Liver (tissue), 9 donors: Measurements from ENCODE around the gene RAB3C. TPM values are rescaled to one million over a fixed set of nuclear protein-coding genes. Genes with fewer than 3 reads are reported as not detected.
A peak's percentile ranks its signal among the peaks of the same experiment; 100 is the strongest.

Experiments used
- DNase-seq: peaks from one replicate; pipeline ENCODE4 v3.0.0-alpha.2; 2017; ENCODE audit warnings: low spot score
- H3K27ac ChIP-seq, 2 donors: one replicate each; pipeline ENCODE4 v1.7.0; 2013; ENCODE audit warnings: inconsistent platforms in 2 of 2, low read length in 2 of 2, control low read depth in 1 of 2, low read depth in 1 of 2, mild to moderate bottlenecking in 1 of 2
- H3K27me3 ChIP-seq, 4 donors: one replicate each; pipeline versions ENCODE4 v1.6.1 to v1.7.0; 2013; ENCODE audit warnings: low read length in 3 of 4, inconsistent platforms in 1 of 4, mild to moderate bottlenecking in 1 of 4, moderate library complexity in 1 of 4; ENCODE audit not compliant: control insufficient read depth in 4 of 4, insufficient read depth in 4 of 4
- H3K36me3 ChIP-seq, 4 donors: one replicate each; pipeline versions ENCODE4 v1.6.1 to v1.7.0; 2013; ENCODE audit warnings: low read length in 3 of 4, mild to moderate bottlenecking in 3 of 4, low read depth in 1 of 4, moderate library complexity in 1 of 4; ENCODE audit not compliant: control insufficient read depth in 4 of 4, insufficient read depth in 3 of 4
- H3K4me1 ChIP-seq, 4 donors: one replicate each; pipeline versions ENCODE4 v1.6.1 to v1.7.0; 2013; ENCODE audit warnings: low read length in 3 of 4, mild to moderate bottlenecking in 3 of 4, moderate library complexity in 1 of 4; ENCODE audit not compliant: control insufficient read depth in 4 of 4, insufficient read depth in 4 of 4
- H3K4me3 ChIP-seq, 3 donors: one replicate each; pipeline versions ENCODE4 v1.6.1 to v1.7.0; 2013; ENCODE audit warnings: low read length in 3 of 3, control low read depth in 1 of 3, low read depth in 1 of 3, mild to moderate bottlenecking in 1 of 3
- H3K9ac ChIP-seq, 2 donors: one replicate each; pipeline ENCODE4 v1.7.0; 2013; ENCODE audit warnings: low read length in 2 of 2, mild to moderate bottlenecking in 2 of 2, moderate library complexity in 2 of 2, control low read depth in 1 of 2, low read depth in 1 of 2
- H3K9me3 ChIP-seq, 4 donors: one replicate each; pipeline versions ENCODE4 v1.6.1 to v1.7.0; 2013; ENCODE audit warnings: low read length in 3 of 4; ENCODE audit not compliant: control insufficient read depth in 4 of 4
- CTCF ChIP-seq: fragments of 150-350 bp; IDR thresholded peaks from 2 replicates; pipeline ENCODE4 v1.5.1; 2017; ENCODE audit warnings: improper control_type of control experiment, low read depth, low read length; ENCODE audit not compliant: missing input control
- EGR1 ChIP-seq, 2 donors: IDR thresholded peaks; 2 replicates each; pipeline ENCODE4 v1.6.1; 2016 to 2018; ENCODE audit warnings: antibody characterized with exemption in 2 of 2, low read depth in 2 of 2
- FOXA2 ChIP-seq: IDR thresholded peaks from 2 replicates; pipeline ENCODE4 v1.6.1; 2016; ENCODE audit warnings: antibody characterized with exemption
- GABPA ChIP-seq, 2 donors: IDR thresholded peaks in 1 of 2; conservative IDR thresholded peaks in 1 of 2; 2 replicates each; pipeline ENCODE4 v1.6.1; 2016; ENCODE audit warnings: antibody characterized with exemption in 2 of 2, mild to moderate bottlenecking in 1 of 2, moderate library complexity in 1 of 2
- HNF4A ChIP-seq, 2 donors: conservative IDR thresholded peaks; 2 replicates each; pipeline ENCODE4 v1.6.1; 2016; ENCODE audit warnings: antibody characterized with exemption in 2 of 2, mild to moderate bottlenecking in 2 of 2
- HNF4G ChIP-seq: IDR thresholded peaks from 2 replicates; pipeline ENCODE4 v1.6.1; 2016; ENCODE audit warnings: antibody characterized with exemption
- JUND ChIP-seq, 2 donors: IDR thresholded peaks; 2 replicates each; pipeline ENCODE4 v1.6.1; 2016; ENCODE audit warnings: antibody characterized with exemption in 2 of 2
- MAX ChIP-seq: IDR thresholded peaks from 2 replicates; pipeline ENCODE4 v1.6.1; 2016; ENCODE audit warnings: antibody characterized with exemption
- NR2F2 ChIP-seq: IDR thresholded peaks from 2 replicates; pipeline ENCODE4 v1.6.1; 2016; ENCODE audit warnings: antibody characterized with exemption
- RAD21 ChIP-seq, 2 donors: IDR thresholded peaks; 2 replicates each; pipeline ENCODE4 v1.6.1; 2016; ENCODE audit warnings: antibody characterized with exemption in 2 of 2, mild to moderate bottlenecking in 2 of 2
- REST ChIP-seq: IDR thresholded peaks from 2 replicates; pipeline ENCODE4 v1.6.1; 2016; ENCODE audit warnings: antibody characterized with exemption, mild to moderate bottlenecking
- RXRA ChIP-seq, 2 donors: IDR thresholded peaks; 2 replicates each; pipeline ENCODE4 v1.6.1; 2017 to 2018; ENCODE audit warnings: antibody characterized with exemption in 2 of 2, mild to moderate bottlenecking in 1 of 2
- SP1 ChIP-seq: IDR thresholded peaks from 2 replicates; pipeline ENCODE4 v1.6.1; 2018; ENCODE audit warnings: antibody characterized with exemption, mild to moderate bottlenecking
- TAF1 ChIP-seq: conservative IDR thresholded peaks from 2 replicates; pipeline ENCODE4 v1.6.1; 2016; ENCODE audit warnings: antibody characterized with exemption, mild to moderate bottlenecking
- YY1 ChIP-seq: IDR thresholded peaks from 2 replicates; pipeline ENCODE4 v1.6.1; 2016; ENCODE audit warnings: antibody characterized with exemption, mild to moderate bottlenecking
- ZBTB33 ChIP-seq: IDR thresholded peaks from 2 replicates; pipeline ENCODE4 v1.6.1; 2016; ENCODE audit warnings: antibody characterized with exemption
- WGBS: extraction: QIAGEN DNeasy Blood & Tissue Kit; methylation state at CpG from one replicate; pipeline ENCODE4 v1.1.7; 2013; 5-methylcytosine and 5-hydroxymethylcytosine counted together
- polyA plus RNA-seq, 2 donors: library from polyadenylated mRNA; stranded (reverse) in 1 of 2; unstranded in 1 of 2; fragments of 200-250 nt in 1 of 2; fragments of >200 nt in 1 of 2; fragmentation: Nextera tagmentation in 1 of 2; extraction: Ambion mirVana in 1 of 2; gene quantifications; one replicate each; pipeline versions ENCODE4 v1.2.1 to v1.2.3, GENCODE V29; 2013 to 2015
- total RNA-seq, 2 donors: library from RNA; depleted of rRNA; stranded (reverse); fragments of >200 nt; gene quantifications; one replicate each; pipeline ENCODE4 v1.2.3, GENCODE V29; 2014
- donor health status: healthy.
- donor health status: healthy.
- donor health status: healthy.
- donor health status: healthy.
- donor health status: healthy.

RAB3C gene
- total and polyA plus RNA-seq, 4 donors, result 0.72 to 4.6 (median 1.3) TPM

GRCh38 chr5:58715997-58716656 is 133.3 kb downstream of the RAB3C start:
- 46% methylated on average over 2 of the region's 2 CpGs for WGBS
- Histone ChIP-seq H3K4me1 (peaks cover 0 to 5% (median 3%) of the 10 kb centered on the region in 4 donors), H3K27ac (no peak overlapping the region), H3K36me3 (no peaks in the 10 kb centered on the region), H3K27me3 (no peaks in the 10 kb centered on the region), H3K9me3 (peaks cover 0 to 3% (median 0%) of the 10 kb centered on the region in 4 donors), H3K4me3 (no peak overlapping the region), H3K9ac (no peak overlapping the region)
- TF ChIP-seq ZBTB33, result no peak
- no peak for TF ChIP-seq REST
- TF ChIP-seq SP1, result peak; percentile 42
- peak; percentile 31 for TF ChIP-seq HNF4G
- TF ChIP-seq RAD21 (IDR thresholded peaks at IDR 0.05), result peak; percentile 11 to 29
- no peak for TF ChIP-seq YY1
- peak; percentile 41 to 48 for TF ChIP-seq RXRA (IDR thresholded peaks at IDR 0.05)
- TF ChIP-seq TAF1, result no peak
- peak; percentile 84 to 88 for TF ChIP-seq HNF4A (conservative IDR thresholded peaks at IDR 0.05)
- no peak for TF ChIP-seq FOXA2
- no peak for TF ChIP-seq GABPA (IDR thresholded peaks at IDR 0.05 in 1 of 2, conservative IDR thresholded peaks at IDR 0.05 in 1 of 2)
- TF ChIP-seq NR2F2, result peak; percentile 57
- no peak for TF ChIP-seq MAX
- TF ChIP-seq CTCF, result no peak
- TF ChIP-seq EGR1 (IDR thresholded peaks at IDR 0.05; ENCODE audit: low read depth in 2 of 2), result no peak
- TF ChIP-seq JUND (IDR thresholded peaks at IDR 0.05), result no peak
- DNase-seq, result no peak

- no peak for TF ChIP-seq HNF4G
- TF ChIP-seq MAX, result no peak
- TF ChIP-seq HNF4A (conservative IDR thresholded peaks at IDR 0.05), result no peak
- TF ChIP-seq EGR1 (IDR thresholded peaks at IDR 0.05; ENCODE audit: low read depth in 2 of 2), result no peak
- TF ChIP-seq CTCF, result no peak
- no peak for TF ChIP-seq NR2F2
- no peak for TF ChIP-seq YY1
- 88% methylated on average over 5 of the region's 5 CpGs for WGBS
- H3K9me3 ChIP-seq, result peaks cover 0 to 3% (median 0%) of the 10 kb centered on the region in 4 donors
- no peak for DNase-seq
- H3K4me3 ChIP-seq, result no peak overlapping the region
- no peaks in the 10 kb centered on the region for H3K36me3 ChIP-seq
- no peak overlapping the region for H3K27ac ChIP-seq
- peaks cover 0 to 5% (median 3%) of the 10 kb centered on the region in 4 donors for H3K4me1 ChIP-seq
- H3K27me3 ChIP-seq, result no peaks in the 10 kb centered on the region
- no peak overlapping the region for H3K9ac ChIP-seq
Observed at GRCh38 chr5:58716713-58717112, 133.8 kb downstream of the RAB3C start.
